GM12878 (cell line): ENCODE data around the gene FMNL3. TPM values are rescaled to one million over a fixed set of nuclear protein-coding genes. Genes with fewer than 3 reads are reported as not detected.

ENCODE experiments used
- ATF3 ChIP-seq: IDR thresholded peaks from 2 replicates; pipeline ENCODE4 v1.6.1; 2011; ENCODE audit warnings: low read depth, mild to moderate bottlenecking, low read length, moderate library complexity, borderline replicate concordance; ENCODE audit errors: extremely low read depth
- BCL11A ChIP-seq: IDR thresholded peaks from 2 replicates; pipeline ENCODE4 v1.6.1; 2011; ENCODE audit warnings: low read depth, low read length
- CEBPZ ChIP-seq: fragments of 150-350 bp; IDR thresholded peaks from 2 replicates; pipeline ENCODE4 v1.6.1; 2016; ENCODE audit warnings: low read depth, low read length
- EP300 ChIP-seq, 2 experiments: fragments of 150-350 bp in 1 of 2; IDR thresholded peaks; 2 replicates each; pipeline ENCODE4 v1.6.1; 2011 to 2012; ENCODE audit warnings: low read depth in 2 of 2, low read length in 2 of 2, borderline replicate concordance in 1 of 2, improper control_type of control experiment in 1 of 2, inconsistent platforms in 1 of 2; ENCODE audit not compliant: control insufficient read depth in 1 of 2
- KAT2A ChIP-seq: conservative IDR thresholded peaks from 2 replicates; pipeline ENCODE4 v1.6.1; 2011; ENCODE audit warnings: low read depth, low read length; ENCODE audit not compliant: control insufficient read depth
- KDM1A ChIP-seq: fragments of 200-600 bp; sonication (generic); IDR thresholded peaks from 2 replicates; pipeline ENCODE4 v1.6.1; 2016; ENCODE audit warnings: borderline replicate concordance
- KLF5 ChIP-seq: fragments of 450-650 bp; IDR thresholded peaks from 2 replicates; pipeline ENCODE4 v1.6.1; 2014; ENCODE audit warnings: mild to moderate bottlenecking; ENCODE audit not compliant: partially characterized antibody
- MYB ChIP-seq: fragments of 150-350 bp; IDR thresholded peaks from 2 replicates; pipeline ENCODE4 v1.6.1; 2014; ENCODE audit warnings: mild to moderate bottlenecking, low read depth, low read length, borderline replicate concordance
- PAX5 ChIP-seq: IDR thresholded peaks from 2 replicates; pipeline ENCODE4 v1.6.1; 2011; ENCODE audit warnings: low read depth, low read length, borderline replicate concordance
- POLR2A ChIP-seq: IDR thresholded peaks from 2 replicates; pipeline ENCODE4 v1.6.1; 2011; ENCODE audit warnings: low read depth, mild to moderate bottlenecking, low read length
- POLR2AphosphoS2 ChIP-seq: IDR thresholded peaks from 2 replicates; pipeline ENCODE4 v1.6.1; 2011; ENCODE audit warnings: low read depth, mild to moderate bottlenecking, low read length, improper control_type of control experiment, moderate library complexity
- RELA ChIP-seq: fragments of 450-650 bp; IDR thresholded peaks from 2 replicates; pipeline ENCODE4 v1.8.0; 2014; ENCODE audit warnings: borderline replicate concordance; ENCODE audit not compliant: partially characterized antibody
- SMAD1 ChIP-seq: fragments of 450-650 bp; IDR thresholded peaks from 2 replicates; pipeline ENCODE4 v1.6.1; 2018; ENCODE audit warnings: mild to moderate bottlenecking, low read depth; ENCODE audit not compliant: partially characterized antibody
- TCF7 ChIP-seq: IDR thresholded peaks from 2 replicates; pipeline ENCODE4 v1.6.1; 2014; ENCODE audit warnings: antibody characterized with exemption, borderline replicate concordance
- USF1 ChIP-seq: IDR thresholded peaks from 2 replicates; pipeline ENCODE4 v1.6.1; 2011; ENCODE audit warnings: borderline replicate concordance, low read depth, mild to moderate bottlenecking, moderate library complexity, mixed read lengths, low read length; ENCODE audit not compliant: insufficient read depth; ENCODE audit errors: extremely low read length
- ZBTB11 ChIP-seq: fragments of 450-650 bp; formaldehyde crosslinking; IDR thresholded peaks from 2 replicates; pipeline ENCODE4 v1.5.0; 2022; ENCODE audit warnings: mild to moderate bottlenecking, missing genetic modification characterization
- ZNF274 ChIP-seq: IDR thresholded peaks from one replicate; pipeline ENCODE4 v1.8.0; 2011; ENCODE audit not compliant: insufficient read length, insufficient read depth
- ZZZ3 ChIP-seq: IDR thresholded peaks from 2 replicates; pipeline ENCODE4 v1.6.1; 2011; ENCODE audit warnings: low read depth; ENCODE audit not compliant: control insufficient read depth, insufficient read length
- polyA plus RNA-seq, 11 experiments: library from polyadenylated mRNA; depleted of rRNA in 4 of 11; unstranded in 6 of 11; stranded (reverse) in 5 of 11; fragments of >200 nt; fragmentation: Nextera tagmentation in 4 of 11; fragmentation: Illumina TruSeq in 1 of 11; extraction: Ambion mirVana in 4 of 11; extraction: Trizol in 1 of 11; gene quantifications; 1 replicate in 1 of 11; 2 replicates in 10 of 11; pipeline versions ENCODE4 v1.2.1 to v1.2.3, GENCODE V29; 2011 to 2016; ENCODE audit warnings: inconsistent platforms in 2 of 11, missing spikeins in 2 of 11, low read depth in 1 of 11
- total RNA-seq, 4 experiments: library from RNA; depleted of rRNA in 3 of 4; stranded (reverse); fragments of >200 nt in 3 of 4; fragmentation: Illumina TruSeq in 1 of 4; extraction: Trizol in 1 of 4; gene quantifications; 2 replicates each; pipeline versions ENCODE4 v1.2.1 to v1.2.3, GENCODE V29; 2013 to 2021

The FMNL3 gene
- total and polyA plus RNA-seq, 10 of the 15 experiments (the other 5 are each of a cell fraction or from before 2014, with no cell fraction given), result 3.0 to 64.9 (median 30.9) TPM

- TF ChIP-seq ZZZ3 (no peak), ZBTB11 (CRISPR knock-in tag) (no peak), MYB (no peak), BCL11A (0 out of 2 replicates have a peak, but pooled peaks have one; percentile 19), KLF5 (no peak), POLR2AphosphoS2 (0 out of 2 replicates have a peak, but pooled peaks have one; percentile 73), USF1 (peak; percentile 24), ATF3 (no peak), RELA (no peak), EP300 (IDR thresholded peaks at IDR 0.05; ENCODE audit: borderline replicate concordance in 1 of 2, control insufficient read depth in 1 of 2, low read depth in 2 of 2, low read length in 2 of 2) (peak in 1 of 2 experiments; percentile 11; a peak in 1 of 4 replicates), KDM1A (no peak), POLR2A (peak; percentile 7; the same call in 1 of the 2 replicates), ZNF274 (no peak), KAT2A (no peak), PAX5 (0 out of 2 replicates have a peak, but pooled peaks have one; percentile 21), TCF7 (no peak), SMAD1 (no peak), CEBPZ (no peak)
Measured at GRCh38 chr12:49741882-49742620, 34.8 kb upstream of the FMNL3 start (continued).
